Measurements from ENCODE around the gene PHACTR2.
"Not testable (repeated sequence)": the region's sequence is repeated elsewhere in the genome, so short reads cannot be mapped to it uniquely, and the experiment has no call there.

The PHACTR2 gene

DNA sequence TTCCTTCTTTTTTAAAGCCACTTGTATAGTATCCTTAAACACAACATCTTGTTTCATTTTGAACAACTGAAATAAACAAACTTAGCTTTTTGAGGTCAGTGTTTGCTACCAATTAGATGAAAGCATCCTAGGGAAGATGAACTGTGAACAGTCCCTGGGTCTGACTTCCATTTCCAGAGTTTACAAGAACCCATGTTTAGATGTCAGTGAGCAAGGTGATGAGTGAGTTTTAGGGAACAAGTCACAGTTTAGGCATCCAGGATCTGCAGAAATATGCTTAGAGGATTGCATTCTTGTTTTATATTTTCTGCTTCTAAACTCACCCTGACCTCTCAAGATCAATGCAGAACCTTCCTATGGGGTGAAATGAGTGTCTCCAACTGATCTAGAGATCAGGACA lies 189.5 kb downstream of the PHACTR2 start:
- Histone ChIP-seq H3F3A (ENCODE audit: insufficient read depth, low read length) (no peaks in the 10 kb centered on the region), H2AFZ (ENCODE audit: low read length) (no peak overlapping the region), H4K20me1 (ENCODE audit: insufficient read depth, low read length) (no peaks in the 10 kb centered on the region), H3K27ac (ENCODE audit: low read length) (no peak overlapping the region), H3K4me2 (ENCODE audit: low read depth, low read length) (no peak overlapping the region), H3K4me3 (ENCODE audit: low read length) (no peak overlapping the region), H3K9me2 (replicated peaks; ENCODE audit: insufficient read depth, low read length) (no peaks in the 10 kb centered on the region), H3K9me3 (replicated peaks; ENCODE audit: insufficient read depth, low read length) (no peaks in the 10 kb centered on the region), H3K4me1 (ENCODE audit: low read length) (no peaks in the 10 kb centered on the region), H3K36me3 (replicated peaks; ENCODE audit: insufficient read depth, low read length) (no peaks in the 10 kb centered on the region; the same call in 1 of the 2 replicates), H3K27me3 (replicated peaks; ENCODE audit: insufficient read depth, low read length) (no peaks in the 10 kb centered on the region), H3K9ac (ENCODE audit: low read length) (no peak overlapping the region), H3K79me2 (ENCODE audit: low read length) (no peaks in the 10 kb centered on the region)
- no peak for DNase-seq
- no peak for TF ChIP-seq EZH2phosphoT487 (IDR thresholded peaks at IDR 0.05; ENCODE audit: low read length)

DNA sequence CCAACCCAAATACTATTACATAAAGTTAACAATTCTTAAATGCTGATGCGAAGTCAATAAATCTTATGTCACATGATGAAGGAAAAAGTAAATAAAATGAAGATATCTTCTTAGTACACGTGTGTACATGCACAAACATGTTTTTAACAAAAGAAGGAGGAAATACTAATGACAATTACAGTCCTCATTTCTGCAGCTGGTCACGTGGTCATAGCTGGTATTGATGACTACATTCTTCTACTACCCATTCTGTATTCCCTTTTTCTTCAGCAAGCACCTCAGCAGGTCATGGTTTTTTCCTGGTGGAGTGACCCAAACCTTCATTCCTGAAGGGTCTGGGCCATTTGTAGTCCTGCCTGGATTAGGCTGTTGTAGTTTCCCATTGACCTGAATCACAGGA lies 191.0 kb downstream of the PHACTR2 start:
- H3K79me2 ChIP-seq (ENCODE audit: low read length); H3K9ac ChIP-seq (ENCODE audit: low read length); DNase-seq; H3K9me2 ChIP-seq (replicated peaks; ENCODE audit: insufficient read depth, low read length); H3F3A ChIP-seq (ENCODE audit: insufficient read depth, low read length); H2AFZ ChIP-seq (ENCODE audit: low read length); H3K9me3 ChIP-seq (replicated peaks; ENCODE audit: insufficient read depth, low read length); H3K4me1 ChIP-seq (ENCODE audit: low read length); H3K27ac ChIP-seq (ENCODE audit: low read length); H3K4me2 ChIP-seq (ENCODE audit: low read depth, low read length); H3K4me3 ChIP-seq (ENCODE audit: low read length); H4K20me1 ChIP-seq (ENCODE audit: insufficient read depth, low read length); H3K36me3 ChIP-seq (replicated peaks; ENCODE audit: insufficient read depth, low read length); H3K27me3 ChIP-seq (replicated peaks; ENCODE audit: insufficient read depth, low read length): not testable (repeated sequence)

DNA sequence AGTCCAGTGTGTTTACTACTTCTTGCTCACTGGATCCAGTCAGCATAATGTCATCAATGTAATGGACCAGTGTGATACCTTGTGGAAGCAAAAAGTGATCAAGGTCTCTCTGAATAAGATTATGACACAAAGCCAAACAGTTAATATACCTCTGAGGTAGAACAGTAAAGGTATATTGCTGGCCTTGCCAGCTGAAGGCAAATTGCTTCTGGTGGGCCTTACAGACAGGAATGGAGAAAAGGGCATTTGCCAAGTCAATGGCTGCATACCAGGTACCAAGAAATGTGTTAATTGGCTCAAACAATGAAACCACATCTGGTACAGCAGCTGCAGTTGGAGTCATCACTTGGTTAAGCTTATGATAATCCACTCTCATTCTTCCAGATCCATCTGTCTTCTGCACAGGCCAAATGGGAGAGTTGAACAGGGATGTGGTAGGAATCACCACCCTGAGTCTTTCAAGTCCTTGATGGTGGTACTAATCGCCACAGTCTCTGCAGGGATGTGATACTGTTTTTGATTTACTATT lies 193.5 kb downstream of the PHACTR2 start:
- not testable (repeated sequence) for H3K9ac ChIP-seq (ENCODE audit: low read length); H3K9me3 ChIP-seq (replicated peaks; ENCODE audit: insufficient read depth, low read length); DNase-seq; H3K4me2 ChIP-seq (ENCODE audit: low read depth, low read length); H3F3A ChIP-seq (ENCODE audit: insufficient read depth, low read length); H3K79me2 ChIP-seq (ENCODE audit: low read length); H3K27me3 ChIP-seq (replicated peaks; ENCODE audit: insufficient read depth, low read length); H2AFZ ChIP-seq (ENCODE audit: low read length); H3K9me2 ChIP-seq (replicated peaks; ENCODE audit: insufficient read depth, low read length); H3K4me1 ChIP-seq (ENCODE audit: low read length); H3K27ac ChIP-seq (ENCODE audit: low read length); H3K4me3 ChIP-seq (ENCODE audit: low read length); H4K20me1 ChIP-seq (ENCODE audit: insufficient read depth, low read length); H3K36me3 ChIP-seq (replicated peaks; ENCODE audit: insufficient read depth, low read length)

DNA sequence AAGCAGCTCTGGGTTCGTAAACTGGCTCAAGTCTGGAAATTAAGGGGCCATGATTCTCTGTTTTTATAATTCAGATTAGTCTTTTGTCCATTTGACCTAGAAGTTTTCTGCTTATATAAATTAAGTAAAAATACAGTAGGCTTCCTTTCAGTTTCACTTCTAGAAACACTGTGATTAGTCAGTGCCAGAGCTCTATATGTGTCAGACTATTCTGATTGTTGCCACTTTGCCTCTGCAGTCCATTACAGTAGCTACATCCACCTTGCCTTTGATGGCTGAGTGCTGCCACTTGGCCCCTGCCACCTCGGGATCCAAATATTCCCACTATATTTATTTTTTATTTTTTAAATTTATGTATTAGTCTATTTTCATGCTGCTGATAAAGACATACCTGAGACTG lies 194.4 kb downstream of the PHACTR2 start:
- Histone ChIP-seq H3K4me3 (ENCODE audit: low read length) (no peak overlapping the region), H3K4me2 (ENCODE audit: low read depth, low read length) (no peak overlapping the region; the same call in 1 of the 2 replicates), H3K27me3 (replicated peaks; ENCODE audit: insufficient read depth, low read length) (no peaks in the 10 kb centered on the region), H3K79me2 (ENCODE audit: low read length) (no peaks in the 10 kb centered on the region), H3K9me2 (replicated peaks; ENCODE audit: insufficient read depth, low read length) (no peaks in the 10 kb centered on the region), H3K4me1 (ENCODE audit: low read length) (no peaks in the 10 kb centered on the region), H4K20me1 (ENCODE audit: insufficient read depth, low read length) (no peaks in the 10 kb centered on the region), H3K36me3 (replicated peaks; ENCODE audit: insufficient read depth, low read length) (no peaks in the 10 kb centered on the region), H3K9me3 (replicated peaks; ENCODE audit: insufficient read depth, low read length) (no peaks in the 10 kb centered on the region), H2AFZ (ENCODE audit: low read length) (0 out of 2 replicates have a peak overlapping the region, but pooled peaks have one; percentile 31), H3F3A (ENCODE audit: insufficient read depth, low read length) (no peaks in the 10 kb centered on the region), H3K9ac (ENCODE audit: low read length) (no peak overlapping the region), H3K27ac (ENCODE audit: low read length) (no peak overlapping the region)
- TF ChIP-seq, protein P1, sequence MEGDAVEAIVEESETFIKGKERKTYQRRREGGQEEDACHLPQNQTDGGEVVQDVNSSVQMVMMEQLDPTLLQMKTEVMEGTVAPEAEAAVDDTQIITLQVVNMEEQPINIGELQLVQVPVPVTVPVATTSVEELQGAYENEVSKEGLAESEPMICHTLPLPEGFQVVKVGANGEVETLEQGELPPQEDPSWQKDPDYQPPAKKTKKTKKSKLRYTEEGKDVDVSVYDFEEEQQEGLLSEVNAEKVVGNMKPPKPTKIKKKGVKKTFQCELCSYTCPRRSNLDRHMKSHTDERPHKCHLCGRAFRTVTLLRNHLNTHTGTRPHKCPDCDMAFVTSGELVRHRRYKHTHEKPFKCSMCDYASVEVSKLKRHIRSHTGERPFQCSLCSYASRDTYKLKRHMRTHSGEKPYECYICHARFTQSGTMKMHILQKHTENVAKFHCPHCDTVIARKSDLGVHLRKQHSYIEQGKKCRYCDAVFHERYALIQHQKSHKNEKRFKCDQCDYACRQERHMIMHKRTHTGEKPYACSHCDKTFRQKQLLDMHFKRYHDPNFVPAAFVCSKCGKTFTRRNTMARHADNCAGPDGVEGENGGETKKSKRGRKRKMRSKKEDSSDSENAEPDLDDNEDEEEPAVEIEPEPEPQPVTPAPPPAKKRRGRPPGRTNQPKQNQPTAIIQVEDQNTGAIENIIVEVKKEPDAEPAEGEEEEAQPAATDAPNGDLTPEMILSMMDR (IDR thresholded peaks at IDR 0.05; ENCODE audit: low read length): no peak
- TF ChIP-seq EZH2phosphoT487 (IDR thresholded peaks at IDR 0.05; ENCODE audit: low read length): no peak
- TF ChIP-seq EZH2 (optimal IDR thresholded peaks at IDR 0.05; ENCODE audit: low read depth, low read length): no peak
- peak; percentile 31 for DNase-seq

DNA sequence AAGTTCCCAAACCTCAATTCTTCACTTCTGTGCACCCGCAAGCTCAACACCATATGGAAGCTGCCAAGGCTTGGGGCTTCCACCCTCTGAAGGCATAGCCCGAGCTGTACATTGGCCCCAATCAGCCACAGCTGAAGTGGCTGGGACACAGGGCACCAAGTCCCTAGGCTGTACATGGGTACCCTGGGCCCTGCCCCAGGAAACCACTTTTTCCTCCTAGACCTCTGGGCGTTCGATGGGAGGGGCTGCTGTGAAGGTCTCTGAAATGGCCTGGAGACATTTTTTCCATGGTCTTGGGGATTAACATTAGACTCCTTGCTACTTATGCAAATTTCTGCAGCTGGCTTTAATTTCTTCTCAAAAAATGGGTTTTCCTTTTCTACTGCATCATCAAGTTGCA lies 195.8 kb downstream of the PHACTR2 start:
- H3K4me1 ChIP-seq (ENCODE audit: low read length); H3K36me3 ChIP-seq (replicated peaks; ENCODE audit: insufficient read depth, low read length); H4K20me1 ChIP-seq (ENCODE audit: insufficient read depth, low read length); H3K4me3 ChIP-seq (ENCODE audit: low read length); H3K9me2 ChIP-seq (replicated peaks; ENCODE audit: insufficient read depth, low read length); H3K27ac ChIP-seq (ENCODE audit: low read length); H3K9me3 ChIP-seq (replicated peaks; ENCODE audit: insufficient read depth, low read length); H3K79me2 ChIP-seq (ENCODE audit: low read length); H3K9ac ChIP-seq (ENCODE audit: low read length); H3K4me2 ChIP-seq (ENCODE audit: low read depth, low read length); H3K27me3 ChIP-seq (replicated peaks; ENCODE audit: insufficient read depth, low read length); DNase-seq; H2AFZ ChIP-seq (ENCODE audit: low read length); H3F3A ChIP-seq (ENCODE audit: insufficient read depth, low read length): not testable (repeated sequence)

DNA sequence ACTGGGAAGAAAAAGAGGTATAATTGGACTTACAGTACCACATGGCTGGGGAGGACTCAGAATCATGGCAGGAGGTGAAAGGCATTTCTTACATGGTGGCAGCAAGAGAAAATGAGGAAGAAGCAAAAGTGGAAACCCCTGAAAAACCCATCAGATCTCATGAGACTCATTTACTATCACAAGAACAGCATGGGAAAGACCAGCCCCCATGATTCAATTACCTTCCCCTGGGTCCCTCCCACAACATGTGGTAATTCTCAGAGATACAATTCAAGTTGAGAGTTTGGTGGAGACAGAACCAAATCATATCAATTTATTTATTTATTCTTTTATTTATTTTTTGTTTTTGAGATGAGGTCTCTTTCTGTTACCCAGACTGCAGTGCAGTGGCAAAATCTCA lies 196.7 kb downstream of the PHACTR2 start:
- not testable (repeated sequence) for H4K20me1 ChIP-seq (ENCODE audit: insufficient read depth, low read length); H3K36me3 ChIP-seq (replicated peaks; ENCODE audit: insufficient read depth, low read length); H3K9me2 ChIP-seq (replicated peaks; ENCODE audit: insufficient read depth, low read length); H2AFZ ChIP-seq (ENCODE audit: low read length); H3K4me2 ChIP-seq (ENCODE audit: low read depth, low read length); DNase-seq; H3K4me1 ChIP-seq (ENCODE audit: low read length); H3F3A ChIP-seq (ENCODE audit: insufficient read depth, low read length); H3K27ac ChIP-seq (ENCODE audit: low read length); H3K79me2 ChIP-seq (ENCODE audit: low read length); H3K9ac ChIP-seq (ENCODE audit: low read length); H3K9me3 ChIP-seq (replicated peaks; ENCODE audit: insufficient read depth, low read length); H3K4me3 ChIP-seq (ENCODE audit: low read length); H3K27me3 ChIP-seq (replicated peaks; ENCODE audit: insufficient read depth, low read length)

Data from MM.1S (cell line).